HepG2 (cell line): ENCODE measurements around the gene NFXL1. TPM values are rescaled to one million over a fixed set of nuclear protein-coding genes. Genes with fewer than 3 reads are reported as not detected.

Experiments
- AHDC1 ChIP-seq: sonication (generic); formaldehyde crosslinking; IDR thresholded peaks from 2 replicates; pipeline ENCODE4 v1.5.1; 2020; ENCODE audit warnings: mild to moderate bottlenecking, missing genetic modification reagents, borderline replicate concordance
- ATF5 ChIP-seq: sonication (generic); formaldehyde crosslinking; IDR thresholded peaks from 2 replicates; pipeline ENCODE4 v1.4.0; 2020; ENCODE audit warnings: mild to moderate bottlenecking, low read depth, missing genetic modification reagents
- CTCF ChIP-seq: sonication (generic); formaldehyde crosslinking; IDR thresholded peaks from 2 replicates; pipeline ENCODE4 v1.5.0; 2020; ENCODE audit warnings: mild to moderate bottlenecking, missing genetic modification reagents, moderate library complexity
- FOXJ3 ChIP-seq: sonication (generic); formaldehyde crosslinking; IDR thresholded peaks from 2 replicates; pipeline ENCODE4 v1.4.0; 2020; ENCODE audit warnings: missing genetic modification reagents, mild to moderate bottlenecking, borderline replicate concordance
- FOXM1 ChIP-seq: sonication (generic); formaldehyde crosslinking; IDR thresholded peaks from 2 replicates; pipeline ENCODE4 v1.5.0; 2020; ENCODE audit warnings: missing genetic modification reagents
- KDM4B ChIP-seq: sonication (generic); formaldehyde crosslinking; IDR thresholded peaks from 2 replicates; pipeline ENCODE4 v1.4.0; 2020; ENCODE audit warnings: missing genetic modification reagents
- SIX4 ChIP-seq: sonication (generic); formaldehyde crosslinking; IDR thresholded peaks from 2 replicates; pipeline ENCODE4 v1.4.0; 2020; ENCODE audit warnings: missing genetic modification reagents
- SNAPC5 ChIP-seq: sonication (generic); formaldehyde crosslinking; IDR thresholded peaks from 2 replicates; pipeline ENCODE4 v1.8.1; 2023; ENCODE audit warnings: mild to moderate bottlenecking, missing genetic modification reagents, borderline replicate concordance
- THYN1 ChIP-seq: sonication (generic); formaldehyde crosslinking; IDR thresholded peaks from 2 replicates; pipeline ENCODE4 v1.8.1; 2023; ENCODE audit warnings: low read depth, mild to moderate bottlenecking, moderate library complexity, missing genetic modification reagents, borderline replicate concordance
- ZNF501 ChIP-seq: sonication (generic); formaldehyde crosslinking; IDR thresholded peaks from 2 replicates; pipeline ENCODE4 v1.5.1; 2020; ENCODE audit warnings: mild to moderate bottlenecking, moderate library complexity, missing genetic modification reagents
- ZNF563 ChIP-seq: sonication (generic); formaldehyde crosslinking; IDR thresholded peaks from 2 replicates; pipeline ENCODE4 v1.8.0; 2022; ENCODE audit warnings: mild to moderate bottlenecking, moderate library complexity, missing genetic modification reagents
- ZNF609 ChIP-seq: sonication (generic); formaldehyde crosslinking; IDR thresholded peaks from 2 replicates; pipeline ENCODE4 v1.4.0; 2020; ENCODE audit warnings: mild to moderate bottlenecking, missing genetic modification reagents, borderline replicate concordance
- ZNF75D ChIP-seq: sonication (generic); formaldehyde crosslinking; IDR thresholded peaks from 2 replicates; pipeline ENCODE4 v1.8.1; 2023; ENCODE audit warnings: missing genetic modification reagents, mild to moderate bottlenecking, borderline replicate concordance
- ZNF773 ChIP-seq: sonication (generic); formaldehyde crosslinking; IDR thresholded peaks from 2 replicates; pipeline ENCODE4 v1.4.0; 2020; ENCODE audit warnings: missing genetic modification reagents, borderline replicate concordance
- ZNF891 ChIP-seq: sonication (generic); formaldehyde crosslinking; IDR thresholded peaks from 2 replicates; pipeline ENCODE4 v1.5.0; 2020; ENCODE audit warnings: mild to moderate bottlenecking, missing genetic modification reagents
- polyA plus RNA-seq, 8 experiments: library from polyadenylated mRNA; depleted of rRNA in 3 of 8; stranded (reverse) in 7 of 8; unstranded in 1 of 8; fragments of >200 nt; fragmentation: Illumina TruSeq in 4 of 8; extraction: Trizol in 4 of 8; gene quantifications; 2 replicates each; pipeline versions ENCODE4 v1.2.1 to v1.2.3, GENCODE V29; 2011 to 2016; ENCODE audit warnings: low read depth in 4 of 8, missing spikeins in 1 of 8, mixed read lengths in 1 of 8; ENCODE audit not compliant: insufficient read depth in 1 of 8
- total RNA-seq, 5 experiments: library from RNA; depleted of rRNA; stranded (reverse); fragments of >200 nt; fragmentation: Illumina TruSeq; extraction: Trizol; gene quantifications; 2 replicates each; pipeline ENCODE4 v1.2.3, GENCODE V29; 2016; ENCODE audit warnings: low read depth in 1 of 5

NFXL1 gene
- total and polyA plus RNA-seq, 2 of the 13 experiments (the other 11 are each of a cell fraction or from before 2014, with no cell fraction given) = 12.0 to 18.6 TPM

GRCh38 chr4:47837094-47837907 is 77.1 kb downstream of the NFXL1 start (continued):
- TF ChIP-seq ZNF891 (CRISPR knock-in tag) = no peak
- no peak for TF ChIP-seq ZNF773 (CRISPR knock-in tag)
- TF ChIP-seq KDM4B (CRISPR knock-in tag) = no peak
- no peak for TF ChIP-seq SNAPC5 (CRISPR knock-in tag)
- no peak for TF ChIP-seq ATF5
- TF ChIP-seq THYN1 (CRISPR knock-in tag) = no peak
- no peak; the same call in 1 of the 2 replicates for TF ChIP-seq ZNF501 (CRISPR knock-in tag)
- TF ChIP-seq FOXJ3 = no peak
- no peak for TF ChIP-seq ZNF609 (CRISPR knock-in tag)
- no peak for TF ChIP-seq ZNF75D
- TF ChIP-seq SIX4 (CRISPR knock-in tag) = no peak
- peak; percentile 70; the same call in 1 of the 2 replicates for TF ChIP-seq ZNF563
- TF ChIP-seq AHDC1 (CRISPR knock-in tag) = peak; percentile 37; the same call in 1 of the 2 replicates
- peak; percentile 49; the same call in 1 of the 2 replicates for TF ChIP-seq CTCF (CRISPR knock-in tag)
- no peak for TF ChIP-seq FOXM1 (CRISPR knock-in tag)
